ENCODE data around the gene COL23A1.

COL23A1 gene

GRCh38 chr5:178555005-178555404 is 35.2 kb downstream of the COL23A1 start:
- DNase-seq (ENCODE audit: low read depth, low spot score) = no peak
- H3K9ac ChIP-seq (ENCODE audit: insufficient read length) = no peak overlapping the region
- TF ChIP-seq EZH2 (IDR thresholded peaks at IDR 0.05) = no peak
- no peak for TF ChIP-seq FOXP2 (optimal IDR thresholded peaks at IDR 0.05; ENCODE audit: control extremely low read depth, extremely low read length, insufficient read depth)
- TF ChIP-seq POLR2AphosphoS5 (IDR thresholded peaks at IDR 0.05; ENCODE audit: borderline replicate concordance, low read depth, low read length) = no peak
- no peak overlapping the region for H3K27ac ChIP-seq
- no peak overlapping the region for H3K4me3 ChIP-seq
- no peaks in the 10 kb centered on the region for H3K36me3 ChIP-seq (ENCODE audit: insufficient read depth, low read length)
- H3K9me3 ChIP-seq (ENCODE audit: low read depth, low read length) = no peaks in the 10 kb centered on the region

GRCh38 chr5:178554311-178554710 is 35.9 kb downstream of the COL23A1 start:
- no peak for DNase-seq (ENCODE audit: low read depth, low spot score)
- H3K27ac ChIP-seq = no peak overlapping the region
- TF ChIP-seq FOXP2 (optimal IDR thresholded peaks at IDR 0.05; ENCODE audit: control extremely low read depth, extremely low read length, insufficient read depth) (no peak), EZH2 (IDR thresholded peaks at IDR 0.05) (no peak), POLR2AphosphoS5 (IDR thresholded peaks at IDR 0.05; ENCODE audit: borderline replicate concordance, low read depth, low read length) (no peak)
- no peak overlapping the region for H3K4me3 ChIP-seq
- no peak overlapping the region for H3K9ac ChIP-seq (ENCODE audit: insufficient read length)
- H3K36me3 ChIP-seq (ENCODE audit: insufficient read depth, low read length) = no peaks in the 10 kb centered on the region
- H3K9me3 ChIP-seq (ENCODE audit: low read depth, low read length) = no peaks in the 10 kb centered on the region

DNA sequence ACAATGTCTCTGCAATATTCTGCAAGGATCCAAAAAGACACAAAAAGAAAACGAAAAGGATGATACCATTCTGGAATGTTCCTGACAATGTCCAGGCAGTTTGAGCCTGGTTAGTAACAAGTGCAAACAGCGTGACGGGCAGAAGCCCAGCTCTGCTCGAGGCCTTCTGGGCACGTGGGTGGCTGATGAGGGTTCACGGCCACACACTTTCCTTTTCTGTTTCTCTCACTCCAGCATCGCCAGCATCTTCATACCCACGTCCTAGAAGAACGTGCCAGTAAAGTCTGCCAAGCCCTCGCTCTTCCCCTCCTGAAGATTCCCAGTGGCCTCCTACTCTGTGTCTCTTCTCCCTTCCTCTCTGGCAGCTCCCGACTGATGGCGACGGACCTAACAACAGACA is 36.7 kb downstream of the COL23A1 start:
- H3K4me3 ChIP-seq = no peak overlapping the region
- no peak for TF ChIP-seq EZH2 (IDR thresholded peaks at IDR 0.05)
- no peak for TF ChIP-seq FOXP2 (optimal IDR thresholded peaks at IDR 0.05; ENCODE audit: control extremely low read depth, extremely low read length, insufficient read depth)
- TF ChIP-seq POLR2AphosphoS5 (IDR thresholded peaks at IDR 0.05; ENCODE audit: borderline replicate concordance, low read depth, low read length) = no peak
- H3K9me3 ChIP-seq (ENCODE audit: low read depth, low read length) = no peaks in the 10 kb centered on the region
- no peaks in the 10 kb centered on the region for H3K36me3 ChIP-seq (ENCODE audit: insufficient read depth, low read length)
- no peak for DNase-seq (ENCODE audit: low read depth, low spot score)
- no peak overlapping the region for H3K9ac ChIP-seq (ENCODE audit: insufficient read length)
- H3K27ac ChIP-seq = no peak overlapping the region

- TF ChIP-seq FOXP2 (optimal IDR thresholded peaks at IDR 0.05; ENCODE audit: control extremely low read depth, extremely low read length, insufficient read depth) (no peak), EZH2 (IDR thresholded peaks at IDR 0.05) (no peak), POLR2AphosphoS5 (IDR thresholded peaks at IDR 0.05; ENCODE audit: borderline replicate concordance, low read depth, low read length) (no peak)
These were observed 38.7 kb downstream of the COL23A1 start for GRCh38 chr5:178551468-178551867.

DNA sequence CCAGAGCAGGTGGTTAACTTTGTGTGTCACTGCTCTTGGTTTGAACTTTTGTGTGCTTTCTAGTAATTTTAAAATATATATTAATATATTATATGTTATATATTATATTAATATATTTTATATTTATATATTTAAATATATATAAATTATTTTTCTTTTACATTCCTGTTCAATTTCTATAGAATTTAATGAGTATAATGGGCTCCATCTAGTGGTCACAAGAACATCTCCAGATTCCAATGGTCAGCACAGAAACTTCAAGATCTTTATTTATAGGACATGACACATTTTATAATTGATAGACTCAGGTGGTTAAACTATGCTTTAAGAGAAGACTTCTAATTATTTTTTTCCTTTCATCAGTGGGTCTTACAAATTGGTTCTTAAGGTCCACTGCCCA is 39.1 kb downstream of the COL23A1 start:
- Histone ChIP-seq H3K9ac (ENCODE audit: insufficient read length) (no peak overlapping the region), H3K4me3 (no peak overlapping the region), H3K27ac (no peak overlapping the region), H3K9me3 (ENCODE audit: low read depth, low read length) (no peaks in the 10 kb centered on the region), H3K36me3 (ENCODE audit: insufficient read depth, low read length) (no peaks in the 10 kb centered on the region)
- DNase-seq (ENCODE audit: low read depth, low spot score) = no peak
- TF ChIP-seq FOXP2 (optimal IDR thresholded peaks at IDR 0.05; ENCODE audit: control extremely low read depth, extremely low read length, insufficient read depth) = no peak
- TF ChIP-seq POLR2AphosphoS5 (IDR thresholded peaks at IDR 0.05; ENCODE audit: borderline replicate concordance, low read depth, low read length) = no peak
- TF ChIP-seq EZH2 (IDR thresholded peaks at IDR 0.05) = no peak

More at GRCh38 chr5:178551468-178551867, 38.7 kb downstream of the COL23A1 start:
- Histone ChIP-seq H3K4me3 (no peak overlapping the region), H3K36me3 (ENCODE audit: insufficient read depth, low read length) (no peaks in the 10 kb centered on the region), H3K9me3 (ENCODE audit: low read depth, low read length) (no peaks in the 10 kb centered on the region), H3K27ac (no peak overlapping the region), H3K9ac (ENCODE audit: insufficient read length) (no peak overlapping the region)
- DNase-seq (ENCODE audit: low read depth, low spot score) = no peak

DNA sequence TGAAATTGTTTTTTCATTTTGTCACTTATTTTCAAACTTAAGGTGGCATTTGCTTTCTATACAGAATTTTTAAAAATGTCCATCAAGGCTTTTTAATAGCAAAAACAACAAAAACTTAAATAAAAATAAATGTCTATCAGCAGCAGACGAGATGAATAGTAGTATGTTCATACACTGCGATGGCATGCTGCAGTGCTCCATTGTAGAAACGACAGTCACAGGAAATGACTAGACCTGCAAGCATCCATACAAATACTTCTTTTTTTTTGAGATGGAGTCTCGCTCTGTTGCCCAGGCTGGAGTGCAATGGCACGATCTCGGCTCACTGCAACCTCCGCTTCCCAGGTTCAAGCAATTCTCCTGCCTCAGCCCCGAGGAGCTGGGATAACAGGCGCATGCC is 41.4 kb downstream of the COL23A1 start:
- Histone ChIP-seq H3K9me3 (ENCODE audit: low read depth, low read length) (no peaks in the 10 kb centered on the region), H3K9ac (ENCODE audit: insufficient read length) (no peak overlapping the region), H3K36me3 (ENCODE audit: insufficient read depth, low read length) (no peaks in the 10 kb centered on the region), H3K4me3 (no peak overlapping the region), H3K27ac (no peak overlapping the region)
- TF ChIP-seq FOXP2 (optimal IDR thresholded peaks at IDR 0.05; ENCODE audit: control extremely low read depth, extremely low read length, insufficient read depth) (no peak), POLR2AphosphoS5 (IDR thresholded peaks at IDR 0.05; ENCODE audit: borderline replicate concordance, low read depth, low read length) (no peak), EZH2 (IDR thresholded peaks at IDR 0.05) (no peak)
- DNase-seq (ENCODE audit: low read depth, low spot score) = no peak

DNA sequence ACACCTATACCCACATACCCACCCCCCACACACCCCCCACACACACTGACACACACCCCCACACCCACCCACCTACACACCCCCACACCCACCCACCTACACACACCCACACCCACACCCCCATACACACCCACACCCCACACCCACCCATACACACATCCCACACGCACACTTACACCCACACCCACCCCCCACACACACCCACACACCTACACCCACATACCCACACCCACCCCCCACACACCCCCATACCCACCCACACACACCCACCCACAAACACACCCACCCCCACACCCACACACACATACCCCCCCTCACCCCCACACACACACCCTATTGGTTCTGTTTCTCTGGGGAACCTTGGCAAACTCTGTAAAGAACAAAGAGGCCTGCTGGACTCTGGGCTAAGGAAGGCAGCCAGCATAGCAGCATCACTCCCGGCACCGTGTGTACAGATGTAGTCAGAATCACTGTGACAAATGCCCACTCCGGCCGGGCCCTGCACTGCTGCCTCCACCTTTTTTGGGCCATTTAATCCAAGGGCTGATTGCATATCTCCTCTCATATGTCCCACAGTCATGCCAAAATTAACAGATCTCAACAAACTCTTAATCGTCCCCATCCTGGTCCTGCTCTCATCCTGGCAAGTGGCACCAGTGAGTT is 42.3 kb downstream of the COL23A1 start:
- TF ChIP-seq FOXP2 (optimal IDR thresholded peaks at IDR 0.05; ENCODE audit: control extremely low read depth, extremely low read length, insufficient read depth) (no peak), EZH2 (IDR thresholded peaks at IDR 0.05) (no peak), POLR2AphosphoS5 (IDR thresholded peaks at IDR 0.05; ENCODE audit: borderline replicate concordance, low read depth, low read length) (no peak)
- Histone ChIP-seq H3K4me3 (no peak overlapping the region), H3K9ac (ENCODE audit: insufficient read length) (no peak overlapping the region), H3K9me3 (ENCODE audit: low read depth, low read length) (no peaks in the 10 kb centered on the region), H3K27ac (no peak overlapping the region), H3K36me3 (ENCODE audit: insufficient read depth, low read length) (no peaks in the 10 kb centered on the region)
- no peak for DNase-seq (ENCODE audit: low read depth, low spot score)

GRCh38 chr5:178547052-178547666 is 43.0 kb downstream of the COL23A1 start:
- no peaks in the 10 kb centered on the region for H3K9me3 ChIP-seq (ENCODE audit: low read depth, low read length)
- no peak overlapping the region for H3K4me3 ChIP-seq
- DNase-seq (ENCODE audit: low read depth, low spot score) = no peak
- H3K27ac ChIP-seq = no peak overlapping the region
- TF ChIP-seq POLR2AphosphoS5 (IDR thresholded peaks at IDR 0.05; ENCODE audit: borderline replicate concordance, low read depth, low read length) (no peak), FOXP2 (optimal IDR thresholded peaks at IDR 0.05; ENCODE audit: control extremely low read depth, extremely low read length, insufficient read depth) (no peak), EZH2 (IDR thresholded peaks at IDR 0.05) (no peak)
- H3K36me3 ChIP-seq (ENCODE audit: insufficient read depth, low read length) = no peaks in the 10 kb centered on the region
- H3K9ac ChIP-seq (ENCODE audit: insufficient read length) = no peak overlapping the region

All from SK-N-MC (cell line).